ENCODE measurements around the gene E4F1.

- TF ChIP-seq, protein P1, sequence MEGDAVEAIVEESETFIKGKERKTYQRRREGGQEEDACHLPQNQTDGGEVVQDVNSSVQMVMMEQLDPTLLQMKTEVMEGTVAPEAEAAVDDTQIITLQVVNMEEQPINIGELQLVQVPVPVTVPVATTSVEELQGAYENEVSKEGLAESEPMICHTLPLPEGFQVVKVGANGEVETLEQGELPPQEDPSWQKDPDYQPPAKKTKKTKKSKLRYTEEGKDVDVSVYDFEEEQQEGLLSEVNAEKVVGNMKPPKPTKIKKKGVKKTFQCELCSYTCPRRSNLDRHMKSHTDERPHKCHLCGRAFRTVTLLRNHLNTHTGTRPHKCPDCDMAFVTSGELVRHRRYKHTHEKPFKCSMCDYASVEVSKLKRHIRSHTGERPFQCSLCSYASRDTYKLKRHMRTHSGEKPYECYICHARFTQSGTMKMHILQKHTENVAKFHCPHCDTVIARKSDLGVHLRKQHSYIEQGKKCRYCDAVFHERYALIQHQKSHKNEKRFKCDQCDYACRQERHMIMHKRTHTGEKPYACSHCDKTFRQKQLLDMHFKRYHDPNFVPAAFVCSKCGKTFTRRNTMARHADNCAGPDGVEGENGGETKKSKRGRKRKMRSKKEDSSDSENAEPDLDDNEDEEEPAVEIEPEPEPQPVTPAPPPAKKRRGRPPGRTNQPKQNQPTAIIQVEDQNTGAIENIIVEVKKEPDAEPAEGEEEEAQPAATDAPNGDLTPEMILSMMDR (conservative IDR thresholded peaks at IDR 0.05 in 1 of 2, IDR thresholded peaks at IDR 0.05 in 1 of 2; ENCODE audit: extremely low read depth in 1 of 2, insufficient read depth in 1 of 2, low read depth in 1 of 2, low read length in 2 of 2): no peak
- TF ChIP-seq EZH2 (IDR thresholded peaks at IDR 0.05; ENCODE audit: borderline replicate concordance, low read length): no peak
Measured at GRCh38 chr16:2280461-2280860, 57.1 kb downstream of the E4F1 start.
